HG03025 (cell line): ENCODE measurements around the gene OR9A4.

Experiments
- ATAC-seq: cut with Tn5 transposase; IDR thresholded peaks from one replicate; pipeline ENCODE4 v1.9.1; 2021; ENCODE audit warnings: mild to moderate bottlenecking, moderate library complexity; ENCODE audit not compliant: unreplicated experiment, low FRiP score

The OR9A4 gene

DNA sequence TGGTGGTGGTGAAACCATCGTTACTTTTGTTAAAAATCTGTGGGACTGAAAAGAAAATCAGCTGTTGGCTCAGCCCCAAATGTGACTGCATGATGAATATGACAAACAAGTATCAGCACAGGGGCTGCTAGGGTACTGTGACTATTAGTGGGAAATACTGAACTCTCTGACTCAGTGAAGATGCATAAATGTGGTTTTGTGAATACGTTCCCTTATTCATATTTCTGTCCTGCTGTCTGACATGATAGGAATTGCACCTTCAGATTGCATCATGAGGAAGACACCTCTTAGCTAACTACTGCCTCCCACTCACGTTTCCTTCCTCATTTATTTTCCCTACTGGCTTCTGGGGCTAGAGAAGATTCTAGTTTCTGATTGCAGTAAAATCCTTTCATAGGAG, 29.2 kb downstream of the OR9A4 start:
- ATAC-seq, result no peak

DNA sequence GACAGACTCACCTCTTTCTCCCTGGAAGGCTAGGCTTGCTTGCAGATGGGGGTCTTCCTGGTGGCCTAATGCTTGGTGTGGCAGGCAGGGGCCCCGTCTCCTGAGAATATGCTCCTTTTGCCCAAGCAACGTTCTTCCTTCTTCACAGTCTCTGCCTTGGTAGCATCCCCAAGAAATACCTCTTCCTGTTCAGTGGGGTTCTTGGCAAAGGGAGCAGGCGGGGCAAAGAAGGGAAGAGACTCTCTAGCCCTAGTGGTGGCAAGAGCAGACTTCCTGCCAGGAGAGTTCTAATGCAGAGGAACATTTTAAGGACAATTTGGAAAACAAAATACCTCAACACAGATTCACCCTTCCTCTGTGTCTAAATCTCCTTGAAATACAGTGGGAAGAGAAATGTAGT, 30.6 kb downstream of the OR9A4 start, which contains the start of gene CLEC5A:
CLEC5A (minus strand) TSS at position 179 of the 400 bp plus-strand sequence. CDS start 682 bp downstream, outside the sequence.
- no peak for ATAC-seq

DNA sequence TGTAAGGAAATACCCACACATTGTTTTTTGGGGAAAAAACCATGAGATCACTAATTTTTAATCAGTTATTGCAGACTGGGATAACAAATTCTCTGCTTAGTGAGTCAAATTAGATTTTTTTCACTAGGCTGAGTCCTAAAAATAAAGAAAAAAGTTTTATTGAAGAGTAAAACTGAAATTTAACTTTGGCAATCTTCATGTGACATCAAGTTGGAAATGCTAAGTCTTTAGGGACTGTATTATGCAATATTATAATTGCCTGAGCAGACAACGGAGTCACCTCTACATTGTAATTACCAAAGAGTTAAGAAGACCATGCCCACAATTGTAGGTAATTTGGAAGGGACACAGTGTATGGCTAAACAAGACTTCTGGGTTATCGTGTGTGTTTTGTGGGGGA, 32.8 kb downstream of the OR9A4 start:
- ATAC-seq, result no peak

GRCh38 chr7:141949451-141949850, 33.3 kb downstream of the OR9A4 start:
- no peak for ATAC-seq

GRCh38 chr7:141949911-141950310, 33.7 kb downstream of the OR9A4 start:
- ATAC-seq, result no peak

GRCh38 chr7:141950806-141951205, 34.6 kb downstream of the OR9A4 start:
- ATAC-seq, result no peak

GRCh38 chr7:141952461-141952860, 36.3 kb downstream of the OR9A4 start:
- no peak for ATAC-seq

DNA sequence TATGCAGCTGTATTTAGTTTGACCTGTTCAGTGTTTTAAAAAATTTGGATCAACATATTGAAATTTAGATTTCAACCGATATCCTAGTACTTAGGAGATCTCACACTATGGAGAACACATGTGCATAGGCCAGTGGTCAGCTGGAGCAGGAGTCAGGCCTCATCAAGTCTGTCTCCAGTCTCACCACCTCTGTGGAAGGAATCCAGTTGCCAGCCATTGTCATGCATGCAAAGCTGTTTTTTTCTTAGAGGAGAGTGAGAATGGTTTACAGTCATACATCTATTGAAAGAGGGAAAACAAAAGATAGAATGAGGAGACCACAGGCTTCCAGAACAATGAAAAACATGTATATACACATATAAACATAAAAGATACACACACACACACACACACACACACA, 38.1 kb downstream of the OR9A4 start:
- no peak for ATAC-seq

- no peak for ATAC-seq
Observed at GRCh38 chr7:141956084-141956483, 39.9 kb downstream of the OR9A4 start.

DNA sequence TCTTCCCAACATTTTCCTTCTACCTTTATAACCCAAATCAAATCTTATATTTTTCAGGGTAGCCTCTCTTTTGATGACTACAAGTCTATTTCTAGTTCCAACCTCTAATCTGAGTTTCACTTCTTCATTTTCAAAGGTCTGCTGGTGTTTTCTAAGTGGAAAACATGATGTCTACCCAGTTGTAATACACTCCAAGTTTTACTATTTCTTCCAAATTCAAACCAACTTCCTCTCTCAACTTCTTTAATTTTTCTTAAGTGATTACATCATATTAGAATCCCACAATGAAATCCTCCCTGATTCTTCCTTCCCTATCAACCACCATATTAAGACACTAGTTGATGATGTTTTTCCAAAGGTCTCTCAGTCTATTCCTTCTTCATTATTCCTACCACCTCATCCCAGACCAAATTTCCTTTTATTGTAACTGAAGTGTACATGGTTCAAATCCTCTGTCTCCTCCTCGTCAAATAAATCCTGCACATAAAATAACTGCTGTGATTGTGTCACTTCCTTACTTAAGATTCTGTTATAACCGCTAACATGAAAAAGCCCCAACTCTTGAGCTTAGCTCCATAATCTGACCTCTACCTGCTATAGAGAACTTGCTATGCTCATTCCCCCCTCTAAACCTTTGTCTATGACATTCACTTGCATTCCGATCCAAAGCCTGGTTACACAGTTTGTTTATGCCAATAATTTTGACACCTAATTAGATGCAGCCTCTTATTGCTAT, 44.7 kb downstream of the OR9A4 start:
- ATAC-seq, result no peak
